ENCODE measurements around the gene SLCO4A1. TPM values are rescaled to one million over a fixed set of nuclear protein-coding genes. Genes with fewer than 3 reads are reported as not detected.

SLCO4A1 gene
- total RNA-seq, 1 donor from 2014 or later = 1.4 TPM

DNA sequence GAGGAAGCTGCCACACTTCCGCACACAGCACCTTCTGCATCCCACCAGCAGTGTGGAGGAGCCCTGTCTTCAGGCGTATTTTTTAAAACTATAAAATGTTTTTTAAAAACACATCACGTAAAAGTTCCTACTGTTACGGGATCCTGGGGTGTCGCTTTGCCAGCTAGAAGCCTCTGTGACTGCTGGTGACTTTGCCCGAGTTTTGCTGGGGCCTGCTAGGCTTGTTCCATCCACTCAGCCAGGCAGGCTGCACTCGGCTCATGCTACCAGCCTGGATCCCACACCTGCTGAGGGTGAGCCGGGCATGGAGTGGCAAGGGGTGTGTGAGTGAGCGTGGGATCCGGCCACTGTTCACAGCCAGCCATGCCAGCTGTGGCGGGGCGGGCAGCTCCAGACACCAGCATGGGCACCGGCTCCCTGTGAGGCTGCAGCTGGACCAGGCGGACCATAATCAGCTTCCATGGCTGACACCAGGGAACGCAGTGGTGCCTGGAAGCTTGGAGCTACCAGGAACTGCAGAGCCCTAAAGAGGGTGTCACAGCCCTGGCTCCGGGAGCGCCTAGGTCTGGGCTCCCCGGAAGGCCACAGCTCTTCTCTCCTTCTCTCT is 12.3 kb upstream of the SLCO4A1 start:
- TF ChIP-seq, protein P1, sequence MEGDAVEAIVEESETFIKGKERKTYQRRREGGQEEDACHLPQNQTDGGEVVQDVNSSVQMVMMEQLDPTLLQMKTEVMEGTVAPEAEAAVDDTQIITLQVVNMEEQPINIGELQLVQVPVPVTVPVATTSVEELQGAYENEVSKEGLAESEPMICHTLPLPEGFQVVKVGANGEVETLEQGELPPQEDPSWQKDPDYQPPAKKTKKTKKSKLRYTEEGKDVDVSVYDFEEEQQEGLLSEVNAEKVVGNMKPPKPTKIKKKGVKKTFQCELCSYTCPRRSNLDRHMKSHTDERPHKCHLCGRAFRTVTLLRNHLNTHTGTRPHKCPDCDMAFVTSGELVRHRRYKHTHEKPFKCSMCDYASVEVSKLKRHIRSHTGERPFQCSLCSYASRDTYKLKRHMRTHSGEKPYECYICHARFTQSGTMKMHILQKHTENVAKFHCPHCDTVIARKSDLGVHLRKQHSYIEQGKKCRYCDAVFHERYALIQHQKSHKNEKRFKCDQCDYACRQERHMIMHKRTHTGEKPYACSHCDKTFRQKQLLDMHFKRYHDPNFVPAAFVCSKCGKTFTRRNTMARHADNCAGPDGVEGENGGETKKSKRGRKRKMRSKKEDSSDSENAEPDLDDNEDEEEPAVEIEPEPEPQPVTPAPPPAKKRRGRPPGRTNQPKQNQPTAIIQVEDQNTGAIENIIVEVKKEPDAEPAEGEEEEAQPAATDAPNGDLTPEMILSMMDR (IDR thresholded peaks at IDR 0.05; ENCODE audit: unreplicated experiment) = no peak
- Mint-ChIP-seq H3K4me1 (ENCODE audit: unreplicated experiment) (peaks cover 12% of the 10 kb centered on the region), H3K36me3 (ENCODE audit: low read depth, unreplicated experiment) (no peaks in the 10 kb centered on the region), H3K27me3 (ENCODE audit: unreplicated experiment) (peaks cover 2% of the 10 kb centered on the region), H3K27ac (ENCODE audit: unreplicated experiment) (no peak overlapping the region), H3K9me3 (ENCODE audit: unreplicated experiment) (no peaks in the 10 kb centered on the region), H3K4me3 (ENCODE audit: unreplicated experiment) (peak overlapping the region; percentile 16)
- DNase-seq (ENCODE audit: low spot score) = no peak

DNA sequence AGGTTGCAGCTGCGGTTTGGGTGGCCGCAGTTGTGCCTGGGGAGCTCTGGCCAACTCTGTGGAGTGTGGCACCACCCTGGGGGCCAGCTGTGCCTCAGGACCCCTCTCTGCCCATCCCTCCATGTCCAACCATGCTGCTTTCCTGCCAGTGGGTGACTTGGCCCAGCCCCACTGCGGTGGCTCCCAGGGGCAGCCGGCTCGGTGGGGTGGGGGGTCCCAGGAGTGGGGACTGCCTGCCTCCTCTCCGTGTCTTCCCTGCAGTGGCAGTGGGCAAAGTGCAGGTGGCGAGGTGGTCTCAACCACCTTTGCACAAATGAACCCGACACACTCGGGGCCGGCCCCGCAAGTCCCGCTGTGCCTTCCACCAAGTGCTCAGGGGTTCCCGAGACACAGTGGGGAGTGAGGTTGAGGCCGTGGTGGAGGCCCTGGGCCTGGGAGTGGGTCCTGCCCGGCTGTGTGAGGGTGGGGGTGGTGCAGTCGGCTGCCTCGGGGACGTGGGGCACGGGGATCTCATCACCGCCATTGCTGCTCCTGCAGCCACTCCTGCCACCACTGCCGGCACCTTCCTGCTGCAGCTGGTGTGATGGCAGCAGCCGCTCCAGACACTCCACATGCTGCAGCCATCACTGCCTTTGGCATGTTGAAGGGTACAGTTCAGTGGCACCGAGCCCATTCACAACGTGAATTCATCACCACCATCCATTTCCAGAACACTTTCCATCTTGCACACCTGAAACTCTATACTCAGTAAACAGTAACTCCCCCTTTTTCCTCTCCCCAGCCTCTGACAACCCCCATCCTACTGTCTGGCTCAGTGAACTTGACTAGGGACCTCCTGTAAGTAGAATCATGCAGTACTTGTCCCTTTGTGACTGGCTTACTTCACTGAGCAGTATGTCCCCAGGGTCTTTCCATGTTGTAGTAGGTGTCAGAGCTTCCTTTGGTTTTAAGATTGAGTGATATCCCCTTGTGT is 10.7 kb upstream of the SLCO4A1 start:
- no peak overlapping the region for H3K4me3 Mint-ChIP-seq (ENCODE audit: unreplicated experiment)
- no peak overlapping the region for H3K27ac Mint-ChIP-seq (ENCODE audit: unreplicated experiment)
- TF ChIP-seq, protein P1 (IDR thresholded peaks at IDR 0.05; ENCODE audit: unreplicated experiment) = no peak
- no peaks in the 10 kb centered on the region for H3K36me3 Mint-ChIP-seq (ENCODE audit: low read depth, unreplicated experiment)
- peaks cover 16% of the 10 kb centered on the region for H3K4me1 Mint-ChIP-seq (ENCODE audit: unreplicated experiment)
- no peaks in the 10 kb centered on the region for H3K9me3 Mint-ChIP-seq (ENCODE audit: unreplicated experiment)
- DNase-seq (ENCODE audit: low spot score) = no peak
- peaks cover 2% of the 10 kb centered on the region for H3K27me3 Mint-ChIP-seq (ENCODE audit: unreplicated experiment)

DNA sequence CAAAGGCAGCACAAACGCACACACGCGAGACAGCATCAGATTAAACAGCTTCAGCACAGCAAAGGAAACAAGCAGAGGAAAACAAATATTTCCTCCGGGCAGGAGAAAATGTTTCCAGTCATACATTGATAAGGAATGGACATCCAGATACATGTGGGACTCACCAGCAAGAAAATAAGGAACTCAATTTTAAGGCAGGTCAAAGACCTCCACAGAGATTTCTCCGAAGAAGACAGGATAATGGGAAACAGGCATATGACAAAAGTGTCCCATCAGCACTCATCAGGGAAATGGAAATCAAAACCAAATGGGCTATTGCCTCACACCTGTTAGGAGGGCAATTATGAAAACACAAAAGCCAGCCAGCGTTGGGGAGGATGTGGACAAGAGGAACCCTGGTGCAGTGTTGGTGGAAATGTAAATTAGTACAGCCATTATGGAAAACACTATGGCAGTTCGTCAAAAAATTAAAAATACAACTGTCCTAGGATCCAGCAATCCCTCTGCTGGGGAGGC is 9.7 kb upstream of the SLCO4A1 start:
- no peaks in the 10 kb centered on the region for H3K9me3 Mint-ChIP-seq (ENCODE audit: unreplicated experiment)

DNA sequence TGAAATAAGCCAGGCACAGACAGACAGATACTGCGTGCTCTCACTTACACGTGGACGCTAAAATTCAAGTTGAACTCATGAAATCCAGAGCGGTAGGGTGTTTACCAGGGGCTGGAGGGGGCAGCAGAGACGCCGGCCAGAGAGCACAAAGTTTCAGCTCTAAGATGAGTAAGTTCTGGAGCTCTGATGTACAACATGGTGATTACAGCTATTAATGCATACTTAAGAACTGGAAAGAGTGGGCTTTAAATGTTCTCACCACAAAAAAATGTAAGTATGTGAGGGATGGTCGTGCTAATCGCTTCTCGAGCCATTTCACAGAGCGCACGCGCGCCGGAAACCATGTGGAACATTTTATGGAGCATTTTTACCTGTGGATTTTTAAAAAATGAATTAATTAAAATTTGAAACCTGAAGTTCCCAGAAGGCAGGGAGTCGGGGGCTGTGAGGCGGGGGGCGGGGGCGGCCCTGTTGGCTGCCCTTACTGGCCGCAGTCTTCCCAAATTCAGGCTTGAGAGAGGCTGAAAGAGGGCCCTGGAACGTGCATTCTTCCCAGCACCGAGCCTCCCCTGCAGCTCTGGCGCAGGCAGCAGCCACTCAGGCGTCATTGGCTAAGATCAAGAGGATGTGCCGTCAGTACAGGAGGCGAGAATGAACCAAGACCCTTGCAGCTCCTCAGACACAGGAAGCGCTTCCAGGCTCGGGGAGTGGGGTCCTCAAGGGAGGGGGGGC is 8.5 kb upstream of the SLCO4A1 start:
- Mint-ChIP-seq H3K36me3 (ENCODE audit: low read depth, unreplicated experiment) (no peaks in the 10 kb centered on the region), H3K27me3 (ENCODE audit: unreplicated experiment) (peaks cover 8% of the 10 kb centered on the region), H3K4me1 (ENCODE audit: unreplicated experiment) (peaks cover 16% of the 10 kb centered on the region), H3K27ac (ENCODE audit: unreplicated experiment) (peak overlapping the region; percentile 37), H3K4me3 (ENCODE audit: unreplicated experiment) (no peak overlapping the region), H3K9me3 (ENCODE audit: unreplicated experiment) (no peaks in the 10 kb centered on the region)
- TF ChIP-seq, protein P1 (IDR thresholded peaks at IDR 0.05; ENCODE audit: unreplicated experiment) = no peak
- DNase-seq (ENCODE audit: low spot score) = no peak

More for the DNA sequence above, 9.7 kb upstream of the SLCO4A1 start:
- H3K27ac Mint-ChIP-seq (ENCODE audit: unreplicated experiment) = no peak overlapping the region
- H3K36me3 Mint-ChIP-seq (ENCODE audit: low read depth, unreplicated experiment) = no peaks in the 10 kb centered on the region
- TF ChIP-seq, protein P1 (IDR thresholded peaks at IDR 0.05; ENCODE audit: unreplicated experiment) = no peak
- no peak for DNase-seq (ENCODE audit: low spot score)
- H3K4me1 Mint-ChIP-seq (ENCODE audit: unreplicated experiment) = peaks cover 16% of the 10 kb centered on the region
- no peak overlapping the region for H3K4me3 Mint-ChIP-seq (ENCODE audit: unreplicated experiment)
- H3K27me3 Mint-ChIP-seq (ENCODE audit: unreplicated experiment) = peaks cover 6% of the 10 kb centered on the region

Measured in endothelial cell (in vitro differentiated cells).